ENCODE results near the gene KATNAL2. TPM values are rescaled to one million over a fixed set of nuclear protein-coding genes. Genes with fewer than 3 reads are reported as not detected.

The KATNAL2 gene
- total and polyA plus RNA-seq, 10 of the 15 experiments (the other 5 are each of a cell fraction or from before 2014, with no cell fraction given), result 0.20 to 2.4 (median 1.7) TPM

- TF ChIP-seq NFXL1 (IDR thresholded peaks at IDR 0.05; ENCODE audit: borderline replicate concordance) (no peak), KDM1A (IDR thresholded peaks at IDR 0.05; ENCODE audit: borderline replicate concordance) (no peak), SPI1 (IDR thresholded peaks at IDR 0.05; ENCODE audit: borderline replicate concordance, insufficient read depth, low read depth, low read length) (no peak), MLLT1 (IDR thresholded peaks at IDR 0.05) (no peak), TAF1 (IDR thresholded peaks at IDR 0.05; ENCODE audit: borderline replicate concordance, low read depth, low read length) (no peak), SREBF2 (IDR thresholded peaks at IDR 0.05; ENCODE audit: low read length) (no peak), BACH1 (IDR thresholded peaks at IDR 0.05; ENCODE audit: borderline replicate concordance) (no peak), ZZZ3 (IDR thresholded peaks at IDR 0.05; ENCODE audit: control insufficient read depth, insufficient read length, low read depth) (no peak), NR2C1 (IDR thresholded peaks at IDR 0.05) (no peak), PKNOX1 (IDR thresholded peaks at IDR 0.05) (no peak), LARP7 (IDR thresholded peaks at IDR 0.05) (no peak)
- FAIRE-seq (no peak), ATAC-seq (no peak), DNase-seq (ENCODE audit: low read depth, low spot score) (no peak)
- in situ Hi-C loops (cut with MboI) (no loop called here), intact Hi-C loops (cut with micrococcal nuclease; ENCODE audit: unreplicated experiment) (no loop called here)
- no peak overlapping the region for H3K4me2 ChIP-seq (ENCODE audit: control insufficient read depth, insufficient read depth)
- H2AFZ ChIP-seq (ENCODE audit: control insufficient read depth, low read depth, low read length), result no peak overlapping the region
- no peaks in the 10 kb centered on the region; a peak in 1 of 4 replicates for H3K36me3 ChIP-seq (ENCODE audit: control insufficient read depth in 2 of 2, insufficient read depth in 2 of 2, low read length in 1 of 2)
- ChIA-PET RAD21 (ENCODE audit: unreplicated experiment) (no interaction called here), POLR2A (no interaction called here), SMC1A (ENCODE audit: uncharacterized antibody, unreplicated experiment) (interaction anchor here (1.0 kb wide), 1 partner anchor 10 kb away, joined by 3 read pairs; no protein-coding TSS in a partner anchor), CTCF (interaction anchor here (0.5 kb wide), 1 partner anchor 12 kb away, joined by 3 read pairs; no protein-coding TSS in a partner anchor)
- WGBS (ENCODE audit: insufficient coverage, insufficient replicate concordance, low lambda C conversion rate, missing lambda C conversion rate), result 100% methylated on average over 3 of the region's 3 CpGs
- no peak overlapping the region for H3K9ac ChIP-seq (ENCODE audit: control insufficient read depth, insufficient read depth, low read length)
- no peak overlapping the region for H3K27ac ChIP-seq (ENCODE audit: control insufficient read depth, insufficient read depth)
- H4K20me1 ChIP-seq (ENCODE audit: control insufficient read depth, insufficient read depth), result no peaks in the 10 kb centered on the region
- H3K79me2 ChIP-seq (ENCODE audit: control insufficient read depth, insufficient read depth, low read length), result peaks cover 19% of the 10 kb centered on the region
- no TSS peak for BruUV-seq (replicated peaks)
- no peaks in the 10 kb centered on the region for H3K27me3 ChIP-seq (replicated peaks in 1 of 2; ENCODE audit: control insufficient read depth in 2 of 2, insufficient read depth in 2 of 2, low read length in 1 of 2)
- no peaks in the 10 kb centered on the region; the same call in 1 of the 3 replicates for H3K9me3 ChIP-seq (replicated peaks; ENCODE audit: control insufficient read depth, insufficient read depth, low read length)
- no peak overlapping the region for H3K4me3 ChIP-seq
- no peaks in the 10 kb centered on the region for H3K4me1 ChIP-seq (ENCODE audit: control insufficient read depth, insufficient read depth, low read length)
Observed at GRCh38 chr18:46903406-46903805, 14.0 kb upstream of the KATNAL2 start.
